KG1 (cell line): ENCODE data around the gene CYTH1.
A peak's percentile ranks its signal among the peaks of the same experiment; 100 is the strongest.
"Not testable (repeated sequence)": the region's sequence is repeated elsewhere in the genome, so short reads cannot be mapped to it uniquely, and the experiment has no call there.

Experiments
- DNase-seq: peaks from one replicate; lab custom pipeline; 2025; lab: John Stamatoyannopoulos, UW

Gene CYTH1

DNA sequence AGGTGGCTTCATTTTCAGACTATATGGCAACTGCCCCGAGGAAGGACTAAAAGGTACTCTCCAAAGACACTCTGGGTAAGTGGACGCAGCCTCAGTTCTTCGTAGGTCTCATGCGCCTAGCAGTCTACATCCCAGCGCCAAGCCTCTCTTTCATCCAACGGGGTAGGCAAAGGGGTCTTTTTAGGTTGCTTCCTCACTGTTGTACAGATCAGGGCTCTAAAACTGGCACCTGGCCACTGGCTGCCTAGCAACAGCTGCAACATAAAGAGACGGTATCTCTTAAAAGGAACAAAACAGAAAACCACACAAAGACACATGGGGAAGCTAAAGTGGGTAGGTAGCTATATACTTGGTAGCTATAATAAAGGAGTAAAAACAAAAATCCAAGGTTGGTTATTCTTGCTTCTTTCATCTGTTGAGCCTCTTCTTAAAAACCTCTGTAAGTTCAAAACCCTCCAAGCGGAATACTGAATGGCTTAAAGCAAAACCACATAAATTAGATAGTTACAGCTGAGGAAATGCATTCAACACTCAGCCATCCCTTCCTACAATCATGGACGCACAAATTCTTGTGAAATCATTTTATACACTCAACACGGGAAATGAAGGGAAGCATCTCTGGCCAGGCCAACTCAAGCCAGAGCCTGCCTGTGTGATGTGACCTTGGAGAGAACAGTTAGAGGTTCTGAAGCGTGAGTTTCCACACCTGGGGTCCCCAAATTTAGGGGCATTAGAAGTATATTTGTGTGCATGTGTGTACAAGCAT, 22.7 kb downstream of the CYTH1 start:
- peak; percentile 47 for DNase-seq

DNA sequence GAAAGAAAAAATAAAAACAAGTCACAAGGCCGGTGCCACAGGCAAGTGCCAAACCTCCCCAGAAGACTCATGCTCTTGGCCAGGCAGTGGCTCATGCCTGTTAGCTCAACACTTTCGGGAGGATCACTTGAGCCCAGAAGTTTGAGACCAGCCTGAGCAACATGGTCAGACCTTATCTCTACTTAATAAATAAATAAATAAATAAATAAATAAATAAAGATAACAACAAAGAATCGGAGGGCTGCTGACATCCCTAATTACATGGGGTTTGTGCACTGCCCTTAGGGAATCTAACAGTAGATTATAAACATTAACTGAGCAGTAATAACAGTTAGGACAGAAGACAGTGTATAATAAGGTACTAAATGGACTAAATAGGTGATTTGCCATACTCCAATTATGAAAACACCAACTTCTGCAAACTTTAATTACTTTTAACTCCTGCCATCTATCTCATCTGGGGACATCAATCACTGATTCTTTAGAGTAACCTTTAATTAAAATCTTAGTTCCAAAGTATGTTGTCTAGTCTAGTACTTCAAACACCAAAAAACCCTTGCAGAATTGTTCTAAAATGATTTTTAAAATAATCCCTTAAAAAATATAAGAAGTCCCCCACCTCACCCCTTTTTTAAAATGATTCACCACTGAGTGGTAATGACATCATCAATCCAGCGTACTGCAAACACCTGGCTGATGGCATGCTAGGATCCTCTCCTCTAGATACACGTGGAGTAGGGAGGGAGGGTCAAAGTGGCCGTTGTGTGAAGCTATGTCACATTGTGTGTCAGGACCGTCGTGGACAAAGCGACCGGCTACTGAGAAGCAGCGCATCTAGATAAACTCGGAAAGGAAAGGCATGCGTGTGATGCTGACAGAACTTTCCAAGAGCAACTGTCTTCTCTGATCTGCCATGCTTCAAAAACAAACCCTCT, 28.5 kb downstream of the CYTH1 start:
- no peak for DNase-seq

DNA sequence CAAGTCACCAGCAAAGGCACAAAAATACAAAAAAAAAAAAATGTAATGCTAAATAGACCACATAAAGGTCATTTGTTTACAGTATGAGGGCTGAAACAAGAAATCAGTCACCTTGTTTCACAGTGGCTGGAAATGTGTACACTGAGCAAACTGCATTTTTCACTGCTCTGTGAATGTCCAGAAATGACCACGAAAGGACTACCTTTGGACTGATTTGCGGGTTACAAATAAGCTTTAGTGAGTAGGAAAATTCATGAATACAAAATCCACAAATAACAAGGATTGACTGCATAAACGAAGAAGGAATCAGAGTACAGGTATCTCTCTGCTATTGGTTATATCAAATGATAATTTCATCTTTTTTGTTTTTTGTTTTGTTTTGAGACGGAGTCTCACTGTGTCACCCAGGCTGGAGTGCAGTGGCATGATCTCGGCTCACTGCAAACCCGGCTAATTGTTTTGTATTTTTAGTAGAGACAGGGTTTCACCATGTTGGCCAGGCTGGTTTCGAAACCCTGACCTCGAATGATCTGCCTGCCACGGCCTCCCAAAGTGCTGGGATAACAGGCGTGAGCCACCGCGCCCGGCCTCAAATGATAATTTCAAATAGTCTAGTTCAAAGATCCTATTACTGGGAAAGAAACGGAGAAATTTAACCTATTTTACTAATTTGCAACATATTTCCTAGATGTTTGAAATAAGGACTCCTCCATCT, 30.5 kb downstream of the CYTH1 start:
- no peak for DNase-seq

DNA sequence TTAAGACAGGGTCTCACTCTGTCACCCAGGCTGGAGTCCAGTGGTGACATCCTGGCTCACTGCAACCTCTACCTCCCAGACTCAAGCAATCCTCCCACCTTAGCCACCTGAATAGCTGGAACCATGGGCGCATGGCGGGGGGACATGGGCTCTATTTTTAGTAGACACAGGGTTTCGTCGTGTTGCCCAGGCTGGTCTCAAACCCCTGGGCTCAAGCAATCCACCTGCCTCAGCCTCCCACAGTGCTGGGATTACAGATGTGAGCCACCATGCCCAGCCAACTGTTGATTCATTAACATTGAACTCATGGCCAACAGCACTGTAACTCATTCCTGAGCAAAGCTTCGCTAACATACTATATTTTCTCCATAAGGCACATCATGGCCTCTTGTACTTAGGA, 31.1 kb downstream of the CYTH1 start:
- DNase-seq, result not testable (repeated sequence)

DNA sequence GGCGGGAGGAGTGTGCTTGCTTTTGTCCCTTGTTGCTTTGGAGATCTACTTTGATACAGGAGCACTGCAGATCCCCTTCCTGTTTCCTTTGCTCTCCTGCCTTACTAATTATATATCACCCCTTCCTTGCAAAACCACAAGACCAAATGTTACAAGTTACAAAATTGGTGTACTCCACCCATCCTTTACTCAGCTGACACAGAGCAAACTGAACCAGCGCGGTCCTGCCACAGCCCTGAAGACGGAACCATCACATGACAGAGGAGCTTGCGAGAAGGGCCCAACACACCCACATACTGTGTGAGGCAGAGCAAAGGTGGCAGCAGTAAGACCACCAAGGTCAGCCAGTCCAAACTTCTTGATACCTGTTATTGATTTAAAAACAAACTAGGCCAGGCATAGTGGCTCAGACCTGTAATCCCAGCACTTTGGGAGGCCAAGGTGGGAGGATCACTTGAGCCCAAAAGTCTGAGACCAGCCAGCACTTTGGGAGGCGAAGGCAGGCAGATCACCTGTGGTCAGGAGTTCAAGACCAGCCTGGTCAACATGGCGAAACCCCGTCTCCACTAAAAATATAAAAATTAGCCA, 33.2 kb downstream of the CYTH1 start:
- peak; percentile 46 for DNase-seq

DNA sequence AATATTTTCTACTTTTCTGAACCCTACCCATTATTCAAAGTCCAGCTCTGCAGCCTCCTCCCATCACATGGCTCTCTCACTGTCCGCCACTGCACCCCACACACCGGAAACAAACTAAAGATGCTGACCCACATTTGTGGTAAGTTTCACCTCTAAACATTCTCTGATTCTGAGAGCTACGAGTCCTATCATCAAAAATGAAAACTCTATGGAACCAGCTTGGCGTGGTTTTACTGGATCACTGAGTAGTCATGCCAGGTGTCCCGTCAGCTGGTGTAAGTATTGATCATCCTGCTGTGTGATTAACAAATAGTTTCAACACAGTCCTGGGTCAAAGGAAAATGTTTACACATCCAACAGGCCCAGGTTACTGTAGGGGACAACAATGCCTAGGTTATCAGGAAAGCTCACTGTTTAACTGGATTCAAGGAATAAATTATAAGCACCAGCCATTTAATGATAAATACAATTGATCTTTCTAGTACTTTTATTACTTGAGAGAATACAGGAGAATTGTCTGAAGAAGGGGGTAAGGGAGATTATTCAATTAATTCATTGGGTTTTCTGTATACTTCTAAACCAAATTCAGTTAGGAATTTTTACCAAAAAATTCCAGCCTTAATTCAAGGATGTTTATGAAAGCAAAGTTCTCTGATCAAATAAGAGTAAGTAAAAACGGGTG, 33.9 kb downstream of the CYTH1 start:
- no peak for DNase-seq

DNA sequence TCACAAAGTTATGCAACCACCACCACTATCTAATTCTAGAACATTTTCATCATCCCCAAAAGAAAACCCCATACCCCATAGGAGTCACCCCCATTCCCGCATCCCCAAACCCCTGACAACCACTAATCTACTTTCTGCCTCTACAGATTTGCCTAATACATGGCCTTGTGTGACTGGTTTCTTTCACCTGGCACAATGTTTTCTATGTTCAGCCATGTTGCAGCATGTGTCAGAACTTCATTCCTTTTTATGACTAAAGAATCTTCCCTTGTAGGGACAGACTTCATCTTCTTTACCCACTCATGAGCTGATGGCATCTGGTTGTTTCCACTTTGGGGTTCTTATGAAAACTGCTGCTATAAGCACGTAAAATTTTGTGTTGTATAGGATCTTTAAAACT, 34.6 kb downstream of the CYTH1 start:
- no peak for DNase-seq

DNA sequence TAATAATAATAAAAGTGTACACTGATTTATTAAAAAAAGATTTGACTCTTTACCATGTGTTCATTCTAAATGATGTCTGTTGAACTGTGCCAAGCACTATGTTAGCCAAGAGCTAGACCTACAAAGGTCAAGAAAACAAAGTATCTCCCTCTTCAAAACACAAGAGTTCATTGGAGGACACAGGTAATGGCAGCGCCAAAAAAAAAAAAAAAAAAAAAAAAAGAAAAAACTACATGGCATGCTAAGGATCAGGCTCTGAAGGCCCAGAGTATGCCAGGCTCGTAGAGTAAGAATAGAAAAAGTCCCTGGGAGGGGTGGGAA, 35.2 kb downstream of the CYTH1 start:
- no peak for DNase-seq

DNA sequence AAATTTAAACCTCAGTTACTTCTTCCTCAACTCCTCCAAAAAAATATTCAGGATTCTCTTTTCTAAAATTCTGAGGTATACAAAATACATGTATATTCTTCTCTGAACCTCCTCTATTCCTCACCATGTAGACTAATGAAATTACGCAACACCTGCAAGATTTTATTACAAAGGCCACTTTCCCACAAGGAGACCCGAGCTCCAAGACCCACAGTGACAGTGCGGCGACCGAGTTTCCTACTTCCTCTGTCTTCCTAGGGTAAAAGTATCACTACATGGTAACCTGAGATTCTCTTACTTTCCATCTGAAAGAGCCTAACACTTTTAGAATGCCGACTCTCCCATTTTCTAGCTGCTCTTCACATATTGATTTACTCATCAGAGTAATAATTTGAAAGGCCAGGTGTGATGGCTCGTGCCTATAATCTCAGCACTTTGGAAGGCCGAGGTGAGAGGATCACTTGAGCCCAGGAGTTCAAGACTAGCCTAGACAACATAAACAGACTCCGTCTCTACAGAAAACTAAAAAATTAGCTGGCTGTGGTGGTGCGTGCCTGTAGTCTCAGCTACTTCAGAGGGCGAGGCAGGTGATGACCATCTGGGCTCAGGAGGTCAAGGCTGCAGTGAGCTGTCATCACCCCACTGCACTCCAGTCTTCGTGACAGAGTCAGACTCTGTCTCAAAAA, 35.7 kb downstream of the CYTH1 start:
- no peak for DNase-seq

DNA sequence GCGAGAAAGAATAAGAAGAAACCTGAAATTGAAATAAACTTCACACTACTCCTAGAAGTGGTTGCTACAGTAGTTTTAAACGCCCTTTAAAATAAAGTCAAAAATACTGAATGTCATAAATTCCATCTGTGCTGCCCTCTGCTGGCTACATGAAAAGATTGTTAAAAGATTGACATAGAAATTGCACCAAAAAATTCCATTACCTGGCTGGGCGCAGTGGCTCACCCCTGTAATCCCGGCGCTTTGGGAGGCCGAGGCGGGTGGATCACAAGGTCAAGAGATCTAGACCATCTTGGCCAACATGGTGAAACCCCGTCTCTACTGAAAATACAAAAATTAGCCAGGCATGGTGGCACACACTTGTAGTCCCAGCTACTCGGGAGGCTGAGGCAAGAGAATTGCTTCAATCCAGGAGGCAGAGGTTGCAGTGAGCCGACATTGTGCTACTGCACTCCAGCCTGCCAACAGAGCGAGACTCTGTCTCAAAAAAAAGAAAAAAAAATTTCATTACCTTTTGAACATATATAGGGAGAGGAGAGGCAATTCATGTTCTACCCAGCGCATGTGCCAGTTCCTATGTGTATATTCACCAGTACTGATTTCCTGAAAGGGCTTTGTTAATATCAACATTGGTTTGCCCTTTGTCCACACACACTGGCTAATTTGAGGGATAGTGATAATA, 36.5 kb downstream of the CYTH1 start:
- DNase-seq, result no peak

DNA sequence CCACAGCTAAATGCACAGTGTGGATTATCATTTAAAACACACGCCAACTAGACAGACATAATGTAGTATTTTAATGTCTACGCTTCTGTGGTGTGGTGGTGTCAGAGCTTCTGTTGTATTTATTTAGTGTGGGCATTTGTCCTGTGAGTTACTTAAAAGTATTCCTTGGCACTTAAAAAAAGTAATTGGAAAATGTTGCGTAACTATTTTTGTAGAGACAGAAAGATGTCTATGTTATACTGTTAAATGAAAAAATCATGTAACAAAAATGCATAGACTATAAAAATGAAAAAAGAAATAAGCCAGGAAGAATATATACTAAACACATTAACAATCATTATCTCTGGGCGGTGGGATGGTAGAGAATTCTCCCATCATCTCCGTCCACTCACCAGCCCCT, 39.2 kb downstream of the CYTH1 start:
- no peak for DNase-seq

DNA sequence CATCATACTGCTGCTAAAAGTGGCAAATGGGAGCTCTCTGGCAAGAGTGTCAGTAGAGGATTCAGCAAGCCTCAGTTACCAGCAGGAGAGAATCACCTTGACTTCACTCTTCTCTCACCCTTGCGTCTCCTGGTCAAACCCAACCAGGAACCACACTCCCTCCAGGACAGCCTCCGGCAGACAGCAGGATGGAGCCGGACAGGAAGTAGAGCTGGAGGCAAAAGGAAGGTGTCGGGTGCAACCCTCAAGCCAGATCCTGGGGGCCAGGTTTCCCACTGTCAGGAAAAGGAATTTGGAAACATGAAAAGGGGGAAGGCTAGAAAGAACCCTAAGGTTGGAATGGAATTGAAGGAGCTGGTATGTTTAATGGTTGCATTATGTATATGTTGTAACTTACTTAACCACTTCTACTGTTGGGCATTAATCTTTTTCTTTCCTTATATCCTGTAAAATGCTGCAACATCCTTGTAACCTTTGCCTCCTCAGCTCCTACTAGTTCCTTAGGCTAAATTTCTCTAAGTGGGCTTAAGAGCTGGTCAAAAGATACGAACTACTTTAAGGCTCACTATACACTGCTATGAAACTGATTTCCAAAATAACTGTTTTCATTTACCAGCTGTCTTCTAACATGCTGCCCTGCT, 40.3 kb downstream of the CYTH1 start:
- DNase-seq, result no peak

DNA sequence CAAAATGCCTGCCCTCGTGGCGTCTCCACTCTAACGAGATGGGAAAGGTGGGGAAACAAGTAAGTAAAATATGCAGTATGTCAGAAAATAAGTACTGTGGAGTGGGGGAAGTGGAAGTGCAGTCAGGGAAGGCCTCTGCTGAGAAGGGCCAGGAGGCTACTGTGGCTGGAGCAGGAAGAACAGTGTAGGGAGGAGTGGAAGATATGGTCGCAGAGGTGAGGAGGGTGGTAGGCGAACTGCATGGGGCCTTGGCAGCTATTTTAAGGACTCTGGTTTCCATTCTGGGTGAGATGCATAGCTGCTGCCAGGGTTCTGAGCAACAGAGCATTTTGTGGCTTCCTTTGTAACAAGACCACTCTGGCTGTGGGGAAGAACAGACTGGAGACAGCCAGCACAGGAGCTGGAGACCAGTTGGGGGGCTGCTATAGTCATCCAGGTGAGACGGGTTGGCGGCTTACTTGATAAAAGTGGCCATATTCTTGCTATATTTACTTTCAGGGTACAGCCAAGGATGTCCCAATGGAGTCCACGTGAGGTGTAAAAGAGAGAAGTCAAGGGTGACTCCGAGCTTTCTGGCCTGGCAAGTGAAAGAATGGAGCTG, 42.6 kb downstream of the CYTH1 start:
- DNase-seq, result no peak

DNA sequence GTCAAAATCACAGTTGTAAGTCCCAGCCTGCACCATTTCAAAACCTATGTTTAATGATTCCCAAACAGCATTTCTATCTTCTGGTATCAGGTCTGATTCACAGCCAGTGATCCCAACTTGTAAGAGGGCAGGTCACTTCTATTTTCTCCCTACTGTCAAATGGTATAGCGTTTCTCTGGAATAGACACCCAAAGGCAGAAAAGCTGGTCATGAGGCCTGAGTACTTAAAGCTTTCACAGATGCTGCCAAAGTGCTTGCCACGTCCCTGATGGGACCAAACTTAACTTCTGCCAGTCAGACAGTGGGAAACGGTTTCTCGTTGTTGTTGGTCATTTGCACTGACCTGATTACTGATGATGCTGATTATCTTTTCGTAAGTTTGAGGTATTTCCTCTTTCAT, 43.4 kb downstream of the CYTH1 start:
- no peak for DNase-seq

DNA sequence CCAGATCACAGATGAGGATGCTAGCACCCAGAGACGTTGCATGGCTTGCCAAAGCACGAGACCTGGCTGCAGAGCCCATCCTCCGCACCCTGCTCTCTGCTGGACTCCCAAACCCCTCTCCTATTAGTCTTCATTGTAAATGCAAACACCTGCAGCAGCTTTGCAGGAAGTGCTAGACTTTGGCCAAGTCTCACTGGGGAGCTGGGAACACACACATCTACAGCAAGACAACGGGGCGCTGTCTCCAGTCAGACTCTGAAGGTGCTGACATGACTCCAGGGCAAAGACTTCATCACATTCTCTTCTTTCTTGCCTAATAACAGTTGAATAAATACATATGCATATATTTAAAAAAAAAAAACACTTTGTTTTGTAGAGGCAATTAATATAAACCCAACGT, 43.8 kb downstream of the CYTH1 start:
- DNase-seq, result no peak

DNA sequence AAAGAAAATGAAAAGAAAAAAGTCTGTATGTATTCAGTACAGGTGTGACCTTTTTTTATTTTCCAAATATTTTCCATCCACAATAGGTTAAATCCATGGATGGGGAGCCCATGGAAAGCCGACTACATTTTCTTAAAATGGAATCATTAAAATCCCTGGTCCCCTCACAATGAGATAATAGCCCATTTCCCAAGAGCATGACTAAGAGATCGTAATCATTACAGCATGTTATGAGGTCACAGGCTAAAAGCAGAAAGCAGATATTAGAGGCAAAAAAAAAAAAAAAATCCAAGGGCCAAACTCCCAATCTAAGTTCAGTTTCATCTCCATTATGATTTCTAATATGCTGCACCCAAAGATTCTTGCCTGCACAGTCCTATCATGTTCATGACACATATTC, 44.7 kb downstream of the CYTH1 start:
- DNase-seq, result no peak

DNA sequence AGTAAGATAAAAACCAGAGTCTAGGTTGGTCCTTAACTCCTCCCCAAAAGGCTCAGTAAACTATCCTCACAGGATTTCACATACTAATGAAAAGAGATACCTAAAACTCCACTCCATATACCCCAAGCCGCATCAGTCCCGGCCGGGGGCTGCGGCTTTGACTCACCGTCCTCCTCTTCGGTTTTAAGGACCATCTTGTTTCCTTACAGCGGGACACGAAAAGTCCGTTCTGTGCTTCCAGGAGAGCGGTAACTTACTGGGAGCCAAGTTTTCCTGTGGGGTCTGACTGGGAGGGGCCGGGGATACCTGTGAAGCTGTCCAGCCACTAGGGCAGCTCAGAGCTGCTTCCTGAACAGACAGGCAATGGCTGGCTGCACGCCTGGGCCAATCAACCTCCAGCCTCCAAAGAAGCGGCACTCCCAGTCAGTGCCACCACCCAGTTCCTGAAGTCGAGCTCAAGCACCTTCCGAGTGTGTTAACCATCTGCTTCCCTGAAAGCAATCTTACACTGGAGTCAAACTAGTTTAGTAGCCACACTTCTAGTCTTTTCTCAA, 45.5 kb downstream of the CYTH1 start:
- no peak for DNase-seq

DNA sequence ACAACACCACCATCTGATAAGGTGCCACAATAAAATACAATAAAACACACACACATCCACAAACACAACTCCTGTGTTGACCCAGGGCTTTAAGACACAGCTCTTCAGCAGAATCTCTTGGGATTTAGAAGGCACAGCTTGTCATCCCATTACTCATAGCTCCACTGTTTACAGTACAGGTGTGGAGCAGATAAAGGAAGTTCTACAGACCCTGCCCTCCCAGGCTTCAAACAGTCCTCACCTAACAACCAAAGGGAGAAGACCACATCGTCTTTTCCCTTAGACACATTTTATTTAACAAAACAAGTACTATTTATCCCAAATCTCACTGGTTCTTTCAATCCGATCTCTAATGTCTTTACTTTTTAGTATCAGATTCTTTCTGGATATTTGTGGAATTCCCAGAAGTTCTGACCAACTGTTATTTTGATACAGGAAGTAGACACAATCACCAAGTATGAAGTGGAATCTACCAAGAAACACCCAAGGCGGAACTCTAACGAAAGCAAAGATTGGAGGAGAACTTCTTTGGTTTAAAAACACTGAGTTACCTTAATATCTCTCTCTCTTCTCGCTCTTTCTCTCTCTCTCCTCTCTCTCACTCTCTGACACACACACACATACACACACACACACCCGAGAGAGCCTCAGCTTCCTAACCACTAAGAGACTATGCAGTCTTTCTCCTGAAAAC, 46.1 kb downstream of the CYTH1 start:
- DNase-seq, result no peak
